ENCODE data around the gene EIF4G1. TPM values are rescaled to one million over a fixed set of nuclear protein-coding genes. Genes with fewer than 3 reads are reported as not detected.

EIF4G1 gene
- total RNA-seq, 1 experiment from 2014 or later, result 496 TPM

DNA sequence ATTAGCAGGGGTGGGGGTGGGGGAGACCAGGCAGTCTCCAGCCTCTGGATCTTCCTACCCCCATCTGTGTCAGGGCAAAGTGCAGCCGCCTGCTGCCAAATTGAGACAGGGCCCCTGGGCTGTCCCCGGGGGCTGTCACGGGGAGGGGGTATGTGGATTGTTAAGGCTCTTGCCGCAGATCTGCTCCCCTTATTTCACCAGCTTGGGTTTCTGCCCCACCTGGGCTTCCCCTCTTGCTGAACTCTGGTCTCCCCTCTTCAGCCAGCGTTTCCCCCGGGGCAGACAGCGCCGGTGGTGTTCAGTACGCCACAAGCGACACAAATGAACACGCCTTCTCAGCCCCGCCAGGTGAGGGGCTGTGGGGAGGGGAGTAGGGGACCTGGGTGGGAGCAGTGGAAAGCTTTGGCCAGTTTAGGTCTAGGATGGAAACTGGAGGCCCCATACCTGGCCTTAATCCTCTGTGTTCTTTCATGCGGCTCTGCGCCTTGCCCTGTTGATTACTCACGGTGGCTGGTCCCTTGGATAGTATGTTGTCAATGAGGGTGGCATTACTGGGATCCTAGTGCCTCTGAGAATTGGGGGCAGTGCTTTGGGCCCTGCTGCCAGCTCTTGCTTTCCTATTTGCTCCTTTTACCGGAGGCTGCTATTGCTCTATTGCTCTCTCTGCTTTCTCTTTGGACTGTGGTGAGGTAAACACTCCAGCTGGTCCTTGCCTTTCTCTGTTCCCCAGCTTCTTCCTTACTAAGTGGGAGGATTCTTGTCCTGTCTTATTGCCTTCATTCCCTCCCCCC lies 1.7 kb downstream of the EIF4G1 start:
- no TSS peak for BruUV-seq (replicated peaks)

More for the DNA sequence above, 1.7 kb downstream of the EIF4G1 start:
- ChIA-PET CTCF (no interaction called here), POLR2A (no interaction called here), RAD21 (ENCODE audit: low non-redundant PET in 1 of 2, low total read pairs in 2 of 2, uncharacterized antibody in 2 of 2, unreplicated experiment in 2 of 2) (no interaction called here)
- intact Hi-C loops (cut with micrococcal nuclease), result loop anchor here (2.0 kb wide), 1 partner anchor 47 kb away; no protein-coding TSS in a partner anchor
- Histone ChIP-seq H3K36me3 (ENCODE audit: control insufficient read depth in 1 of 2, insufficient read depth in 2 of 2, low read length in 2 of 2) (peaks cover 9 to 34% of the 10 kb centered on the region in 2 experiments; a peak in 3 of 4 replicates), H3K4me2 (ENCODE audit: low read length) (peak overlapping the region; percentile 82), H3K9me3 (ENCODE audit: control insufficient read depth in 1 of 2, insufficient read depth in 1 of 2, low read depth in 1 of 2, low read length in 2 of 2) (no peaks in the 10 kb centered on the region), H3K79me2 (ENCODE audit: insufficient read depth, low read length) (peaks cover 64% of the 10 kb centered on the region), H3K27me3 (ENCODE audit: insufficient read depth, low read length) (no peaks in the 10 kb centered on the region), H3K9ac (ENCODE audit: low read length) (peak overlapping the region; percentile 99), H2AFZ (ENCODE audit: low read depth, low read length, poor library complexity, severe bottlenecking) (no peak overlapping the region), H4K20me1 (ENCODE audit: insufficient read depth) (peaks cover 27% of the 10 kb centered on the region; the same call in 1 of the 2 replicates), H3K27ac (ENCODE audit: low read depth, low read length) (peak overlapping the region; percentile 87), H3K4me3 (replicated peaks in 1 of 2; ENCODE audit: low read depth in 1 of 2, low read length in 2 of 2) (peak overlapping the region; percentile 94 to 98), H3K4me1 (ENCODE audit: control insufficient read depth in 1 of 2, insufficient read depth in 2 of 2, low read length in 2 of 2) (peaks cover 46 to 62% of the 10 kb centered on the region in 2 experiments), H3K9me2 (ENCODE audit: insufficient read depth) (no peaks in the 10 kb centered on the region)
- DNase-seq (ENCODE audit: low read depth, low spot score), result no peak
- ATAC-seq, result no peak
- TF ChIP-seq EZH2phosphoT487 (IDR thresholded peaks at IDR 0.05; ENCODE audit: borderline replicate concordance), result no peak
- no peak for TF ChIP-seq YY1 (IDR thresholded peaks at IDR 0.05; ENCODE audit: extremely low read depth, insufficient replicate concordance, low read depth, low read length)
- TF ChIP-seq, protein P1, sequence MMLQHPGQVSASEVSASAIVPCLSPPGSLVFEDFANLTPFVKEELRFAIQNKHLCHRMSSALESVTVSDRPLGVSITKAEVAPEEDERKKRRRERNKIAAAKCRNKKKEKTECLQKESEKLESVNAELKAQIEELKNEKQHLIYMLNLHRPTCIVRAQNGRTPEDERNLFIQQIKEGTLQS (IDR thresholded peaks at IDR 0.05), result no peak
- TF ChIP-seq POLR2A (IDR thresholded peaks at IDR 0.05; ENCODE audit: borderline replicate concordance, extremely low read depth, insufficient read depth, insufficient read length), result no peak
- TF ChIP-seq, protein P2, sequence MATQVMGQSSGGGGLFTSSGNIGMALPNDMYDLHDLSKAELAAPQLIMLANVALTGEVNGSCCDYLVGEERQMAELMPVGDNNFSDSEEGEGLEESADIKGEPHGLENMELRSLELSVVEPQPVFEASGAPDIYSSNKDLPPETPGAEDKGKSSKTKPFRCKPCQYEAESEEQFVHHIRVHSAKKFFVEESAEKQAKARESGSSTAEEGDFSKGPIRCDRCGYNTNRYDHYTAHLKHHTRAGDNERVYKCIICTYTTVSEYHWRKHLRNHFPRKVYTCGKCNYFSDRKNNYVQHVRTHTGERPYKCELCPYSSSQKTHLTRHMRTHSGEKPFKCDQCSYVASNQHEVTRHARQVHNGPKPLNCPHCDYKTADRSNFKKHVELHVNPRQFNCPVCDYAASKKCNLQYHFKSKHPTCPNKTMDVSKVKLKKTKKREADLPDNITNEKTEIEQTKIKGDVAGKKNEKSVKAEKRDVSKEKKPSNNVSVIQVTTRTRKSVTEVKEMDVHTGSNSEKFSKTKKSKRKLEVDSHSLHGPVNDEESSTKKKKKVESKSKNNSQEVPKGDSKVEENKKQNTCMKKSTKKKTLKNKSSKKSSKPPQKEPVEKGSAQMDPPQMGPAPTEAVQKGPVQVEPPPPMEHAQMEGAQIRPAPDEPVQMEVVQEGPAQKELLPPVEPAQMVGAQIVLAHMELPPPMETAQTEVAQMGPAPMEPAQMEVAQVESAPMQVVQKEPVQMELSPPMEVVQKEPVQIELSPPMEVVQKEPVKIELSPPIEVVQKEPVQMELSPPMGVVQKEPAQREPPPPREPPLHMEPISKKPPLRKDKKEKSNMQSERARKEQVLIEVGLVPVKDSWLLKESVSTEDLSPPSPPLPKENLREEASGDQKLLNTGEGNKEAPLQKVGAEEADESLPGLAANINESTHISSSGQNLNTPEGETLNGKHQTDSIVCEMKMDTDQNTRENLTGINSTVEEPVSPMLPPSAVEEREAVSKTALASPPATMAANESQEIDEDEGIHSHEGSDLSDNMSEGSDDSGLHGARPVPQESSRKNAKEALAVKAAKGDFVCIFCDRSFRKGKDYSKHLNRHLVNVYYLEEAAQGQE (IDR thresholded peaks at IDR 0.05; ENCODE audit: low read depth), result no peak
- no peak for TF ChIP-seq SIN3A (IDR thresholded peaks at IDR 0.05; ENCODE audit: low read depth)
- TF ChIP-seq ZNF274 (IDR thresholded peaks at IDR 0.05; ENCODE audit: low read depth, low read length), result no peak
- no peak for TF ChIP-seq CBX3 (IDR thresholded peaks at IDR 0.05; ENCODE audit: low read depth)
- TF ChIP-seq, protein P3, sequence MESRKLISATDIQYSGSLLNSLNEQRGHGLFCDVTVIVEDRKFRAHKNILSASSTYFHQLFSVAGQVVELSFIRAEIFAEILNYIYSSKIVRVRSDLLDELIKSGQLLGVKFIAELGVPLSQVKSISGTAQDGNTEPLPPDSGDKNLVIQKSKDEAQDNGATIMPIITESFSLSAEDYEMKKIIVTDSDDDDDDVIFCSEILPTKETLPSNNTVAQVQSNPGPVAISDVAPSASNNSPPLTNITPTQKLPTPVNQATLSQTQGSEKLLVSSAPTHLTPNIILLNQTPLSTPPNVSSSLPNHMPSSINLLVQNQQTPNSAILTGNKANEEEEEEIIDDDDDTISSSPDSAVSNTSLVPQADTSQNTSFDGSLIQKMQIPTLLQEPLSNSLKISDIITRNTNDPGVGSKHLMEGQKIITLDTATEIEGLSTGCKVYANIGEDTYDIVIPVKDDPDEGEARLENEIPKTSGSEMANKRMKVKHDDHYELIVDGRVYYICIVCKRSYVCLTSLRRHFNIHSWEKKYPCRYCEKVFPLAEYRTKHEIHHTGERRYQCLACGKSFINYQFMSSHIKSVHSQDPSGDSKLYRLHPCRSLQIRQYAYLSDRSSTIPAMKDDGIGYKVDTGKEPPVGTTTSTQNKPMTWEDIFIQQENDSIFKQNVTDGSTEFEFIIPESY (IDR thresholded peaks at IDR 0.05; ENCODE audit: extremely low read depth, insufficient replicate concordance, low read length), result no peak
- no peak for TF ChIP-seq POLR2AphosphoS5 (IDR thresholded peaks at IDR 0.05; ENCODE audit: low read depth, low read length)
- TF ChIP-seq EGR1 (IDR thresholded peaks at IDR 0.05; ENCODE audit: low read depth), result no peak
- no peak for TF ChIP-seq CEBPB (IDR thresholded peaks at IDR 0.05; ENCODE audit: low read depth)
- TF ChIP-seq FOSL1 (IDR thresholded peaks at IDR 0.05; ENCODE audit: low read depth), result no peak
- TF ChIP-seq, protein P4, sequence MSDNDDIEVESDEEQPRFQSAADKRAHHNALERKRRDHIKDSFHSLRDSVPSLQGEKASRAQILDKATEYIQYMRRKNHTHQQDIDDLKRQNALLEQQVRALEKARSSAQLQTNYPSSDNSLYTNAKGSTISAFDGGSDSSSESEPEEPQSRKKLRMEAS (IDR thresholded peaks at IDR 0.05), result no peak
- TF ChIP-seq ELF1 (IDR thresholded peaks at IDR 0.05; ENCODE audit: borderline replicate concordance, low read depth), result no peak
- TF ChIP-seq, protein P5, sequence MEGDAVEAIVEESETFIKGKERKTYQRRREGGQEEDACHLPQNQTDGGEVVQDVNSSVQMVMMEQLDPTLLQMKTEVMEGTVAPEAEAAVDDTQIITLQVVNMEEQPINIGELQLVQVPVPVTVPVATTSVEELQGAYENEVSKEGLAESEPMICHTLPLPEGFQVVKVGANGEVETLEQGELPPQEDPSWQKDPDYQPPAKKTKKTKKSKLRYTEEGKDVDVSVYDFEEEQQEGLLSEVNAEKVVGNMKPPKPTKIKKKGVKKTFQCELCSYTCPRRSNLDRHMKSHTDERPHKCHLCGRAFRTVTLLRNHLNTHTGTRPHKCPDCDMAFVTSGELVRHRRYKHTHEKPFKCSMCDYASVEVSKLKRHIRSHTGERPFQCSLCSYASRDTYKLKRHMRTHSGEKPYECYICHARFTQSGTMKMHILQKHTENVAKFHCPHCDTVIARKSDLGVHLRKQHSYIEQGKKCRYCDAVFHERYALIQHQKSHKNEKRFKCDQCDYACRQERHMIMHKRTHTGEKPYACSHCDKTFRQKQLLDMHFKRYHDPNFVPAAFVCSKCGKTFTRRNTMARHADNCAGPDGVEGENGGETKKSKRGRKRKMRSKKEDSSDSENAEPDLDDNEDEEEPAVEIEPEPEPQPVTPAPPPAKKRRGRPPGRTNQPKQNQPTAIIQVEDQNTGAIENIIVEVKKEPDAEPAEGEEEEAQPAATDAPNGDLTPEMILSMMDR (IDR thresholded peaks at IDR 0.05 in 2 of 3, conservative IDR thresholded peaks at IDR 0.05 in 1 of 3; ENCODE audit: borderline replicate concordance in 1 of 3, insufficient read depth in 1 of 3, low read depth in 2 of 3, low read length in 2 of 3), result no peak
- TF ChIP-seq SP1 (IDR thresholded peaks at IDR 0.05; ENCODE audit: low read depth), result no peak
- no peak for TF ChIP-seq ZFX (IDR thresholded peaks at IDR 0.05)
- TF ChIP-seq SRF (IDR thresholded peaks at IDR 0.05; ENCODE audit: low read depth), result no peak

All from HCT116 (cell line).